ENCODE results near the gene SMARCA2.

Gene SMARCA2

DNA sequence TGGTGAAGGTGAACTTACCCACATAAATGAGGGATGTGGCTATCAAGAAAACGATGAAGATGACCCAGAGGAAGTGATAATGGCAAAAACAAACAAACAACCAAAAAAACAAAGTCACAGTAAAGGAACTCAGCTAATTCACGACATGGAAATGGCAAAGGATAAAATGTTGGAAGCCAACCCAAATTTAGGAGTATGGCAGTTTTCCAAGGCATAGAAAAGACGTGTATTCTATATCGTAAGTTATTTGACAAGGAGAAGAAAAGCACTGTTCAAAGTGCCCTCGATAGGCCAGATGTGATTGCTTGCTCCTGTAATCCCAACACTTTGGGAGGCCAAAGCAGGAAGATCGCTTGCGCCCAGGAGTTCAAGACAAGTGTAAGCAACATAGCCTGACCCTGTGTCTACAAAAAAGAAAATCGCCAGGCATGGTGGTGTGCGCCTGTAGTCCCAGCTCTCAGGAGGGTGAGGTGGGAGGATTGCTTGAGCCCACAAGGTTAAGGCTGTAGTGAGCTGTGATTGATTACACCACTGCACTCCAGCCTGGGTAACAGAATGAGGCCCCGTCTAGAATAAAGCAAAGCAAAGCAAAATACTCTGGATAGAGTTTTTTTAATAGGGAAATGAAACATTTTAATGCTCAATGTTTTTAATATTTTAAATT lies 138.0 kb downstream of the SMARCA2 start:
- peaks cover 0 to 13% (median 5%) of the 10 kb centered on the region in 4 donors for H3K4me1 ChIP-seq
- no peak for DNase-seq
- TF ChIP-seq, protein P1, sequence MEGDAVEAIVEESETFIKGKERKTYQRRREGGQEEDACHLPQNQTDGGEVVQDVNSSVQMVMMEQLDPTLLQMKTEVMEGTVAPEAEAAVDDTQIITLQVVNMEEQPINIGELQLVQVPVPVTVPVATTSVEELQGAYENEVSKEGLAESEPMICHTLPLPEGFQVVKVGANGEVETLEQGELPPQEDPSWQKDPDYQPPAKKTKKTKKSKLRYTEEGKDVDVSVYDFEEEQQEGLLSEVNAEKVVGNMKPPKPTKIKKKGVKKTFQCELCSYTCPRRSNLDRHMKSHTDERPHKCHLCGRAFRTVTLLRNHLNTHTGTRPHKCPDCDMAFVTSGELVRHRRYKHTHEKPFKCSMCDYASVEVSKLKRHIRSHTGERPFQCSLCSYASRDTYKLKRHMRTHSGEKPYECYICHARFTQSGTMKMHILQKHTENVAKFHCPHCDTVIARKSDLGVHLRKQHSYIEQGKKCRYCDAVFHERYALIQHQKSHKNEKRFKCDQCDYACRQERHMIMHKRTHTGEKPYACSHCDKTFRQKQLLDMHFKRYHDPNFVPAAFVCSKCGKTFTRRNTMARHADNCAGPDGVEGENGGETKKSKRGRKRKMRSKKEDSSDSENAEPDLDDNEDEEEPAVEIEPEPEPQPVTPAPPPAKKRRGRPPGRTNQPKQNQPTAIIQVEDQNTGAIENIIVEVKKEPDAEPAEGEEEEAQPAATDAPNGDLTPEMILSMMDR (IDR thresholded peaks at IDR 0.05): no peak
- H3K27ac ChIP-seq: no peak overlapping the region
- H3K27me3 ChIP-seq: no peaks in the 10 kb centered on the region
- peaks cover 0 to 6% (median 0%) of the 10 kb centered on the region in 3 donors for H3K36me3 ChIP-seq
- intact Hi-C loops (cut with DNase I; ENCODE audit: low total_unique reads): no loop called here
- H3K9me3 ChIP-seq: no peaks in the 10 kb centered on the region
- no peak overlapping the region for H3K4me3 ChIP-seq

DNA sequence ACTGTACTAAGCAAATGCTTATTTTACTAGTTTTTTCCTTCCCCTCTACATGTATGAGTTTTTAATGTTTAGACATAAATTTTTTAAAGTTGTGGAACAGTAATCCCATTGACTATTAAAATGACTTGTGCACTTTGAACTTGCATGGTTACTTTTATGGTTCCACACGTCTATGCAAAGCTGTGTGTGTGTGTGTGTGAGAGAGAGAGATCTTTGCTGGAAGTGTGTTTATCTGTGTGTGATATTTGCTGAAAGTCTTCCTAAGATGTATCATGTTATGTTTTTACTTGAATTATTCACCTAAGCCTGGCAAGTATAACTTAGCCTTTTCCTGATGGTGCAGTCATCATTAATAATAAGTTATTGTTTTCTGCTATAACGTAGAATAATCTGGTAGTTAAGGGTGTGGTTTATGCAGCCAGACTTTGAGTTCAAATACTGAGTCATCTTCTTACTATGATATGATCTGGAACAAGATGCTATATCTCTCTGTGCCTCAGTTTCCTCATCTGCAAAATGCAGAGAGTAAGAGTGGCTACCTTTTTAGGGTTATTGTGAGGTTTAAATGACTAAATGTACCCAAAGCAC lies 138.6 kb downstream of the SMARCA2 start:
- Histone ChIP-seq H3K4me3 (no peak overlapping the region), H3K4me1 (peaks cover 0 to 13% (median 5%) of the 10 kb centered on the region in 4 donors), H3K27me3 (no peaks in the 10 kb centered on the region), H3K36me3 (peaks cover 0 to 6% (median 0%) of the 10 kb centered on the region in 3 donors), H3K9me3 (no peaks in the 10 kb centered on the region), H3K27ac (no peak overlapping the region)
- TF ChIP-seq, protein P1 (IDR thresholded peaks at IDR 0.05): no peak
- intact Hi-C loops (cut with DNase I; ENCODE audit: low total_unique reads): no loop called here
- DNase-seq: no peak

DNA sequence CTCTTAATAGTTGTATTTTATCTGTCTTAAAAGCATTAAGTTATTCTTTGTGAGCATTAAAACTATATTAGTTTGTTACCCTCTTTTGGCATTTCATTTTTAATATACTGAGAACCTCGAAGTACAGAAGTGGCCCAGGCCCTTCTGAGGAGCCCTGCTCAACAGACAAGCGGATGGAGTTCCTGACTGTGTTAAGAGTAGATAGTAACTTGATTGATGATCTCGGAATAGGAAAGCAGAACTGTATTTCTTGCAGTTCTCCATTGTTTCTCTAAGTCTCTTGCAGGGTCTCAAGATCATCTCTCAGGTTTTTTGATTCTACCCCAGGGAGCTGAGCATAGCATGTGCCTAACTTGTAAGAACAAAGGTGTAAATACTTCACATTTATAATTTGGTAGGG lies 139.6 kb downstream of the SMARCA2 start:
- Histone ChIP-seq H3K4me1 (peaks cover 0 to 13% (median 5%) of the 10 kb centered on the region in 4 donors), H3K36me3 (peaks cover 0 to 6% (median 0%) of the 10 kb centered on the region in 3 donors), H3K27ac (no peak overlapping the region), H3K9me3 (no peaks in the 10 kb centered on the region), H3K4me3 (no peak overlapping the region), H3K27me3 (no peaks in the 10 kb centered on the region)
- intact Hi-C loops (cut with DNase I; ENCODE audit: low total_unique reads): no loop called here
- no peak for DNase-seq
- TF ChIP-seq, protein P1 (IDR thresholded peaks at IDR 0.05): no peak

DNA sequence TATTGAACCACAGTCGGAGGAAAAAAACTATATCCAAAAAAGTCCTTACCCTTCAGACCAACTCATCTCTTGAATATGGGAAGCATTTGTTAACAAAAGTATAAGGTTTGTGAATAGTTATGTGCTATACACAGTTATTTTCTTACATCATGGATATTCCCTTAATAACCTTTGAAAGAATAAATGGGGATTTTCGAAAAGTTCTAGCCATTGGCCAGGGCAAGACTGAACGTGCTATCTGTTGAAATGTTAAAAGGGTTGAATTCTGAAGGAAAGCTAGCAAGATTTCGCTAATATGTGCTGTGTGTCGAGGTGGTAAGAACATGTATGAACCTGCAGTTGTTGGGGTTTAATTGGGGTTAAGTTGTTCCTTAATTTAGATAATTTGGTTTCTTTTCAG lies 140.8 kb downstream of the SMARCA2 start:
- Histone ChIP-seq H3K27ac (no peak overlapping the region), H3K9me3 (no peaks in the 10 kb centered on the region), H3K4me3 (no peak overlapping the region), H3K36me3 (no peaks in the 10 kb centered on the region), H3K27me3 (no peaks in the 10 kb centered on the region), H3K4me1 (peaks cover 0 to 18% (median 7%) of the 10 kb centered on the region in 4 donors)
- DNase-seq: no peak
- TF ChIP-seq, protein P1 (IDR thresholded peaks at IDR 0.05): no peak
- intact Hi-C loops (cut with DNase I; ENCODE audit: low total_unique reads): no loop called here

- DNase-seq: peak; percentile 28 to 68
- TF ChIP-seq, protein P1 (IDR thresholded peaks at IDR 0.05): no peak
- Histone ChIP-seq H3K4me1 (peaks cover 0 to 21% (median 9%) of the 10 kb centered on the region in 4 donors), H3K4me3 (peak overlapping the region; percentile 51 to 57), H3K36me3 (peaks cover 0 to 2% (median 0%) of the 10 kb centered on the region in 3 donors), H3K27me3 (no peaks in the 10 kb centered on the region), H3K27ac (peak overlapping the region; percentile 77 to 81), H3K9me3 (no peaks in the 10 kb centered on the region)
- intact Hi-C loops (cut with DNase I; ENCODE audit: low total_unique reads): no loop called here
These were observed 142.3 kb downstream of the SMARCA2 start for GRCh38 chr9:2157277-2158110.
